ENCODE results near the gene GNB1L. TPM values are rescaled to one million over a fixed set of nuclear protein-coding genes. Genes with fewer than 3 reads are reported as not detected.

The GNB1L gene
- total and polyA plus RNA-seq, 2 experiments from 2014 or later: 3.5 to 5.5 TPM

- Histone ChIP-seq H3K9me3 (ENCODE audit: low read depth) (no peaks in the 10 kb centered on the region), H3K4me1 (ENCODE audit: low read depth) (peaks cover 15% of the 10 kb centered on the region), H3K27me3 (no peaks in the 10 kb centered on the region), H3K4me3 (no peak overlapping the region), H3K27ac (no peak overlapping the region), H3K36me3 (no peaks in the 10 kb centered on the region)
- no peak for TF ChIP-seq CTCF (IDR thresholded peaks at IDR 0.05; ENCODE audit: low read depth, low read length)
- DNase-seq (ENCODE audit: low read depth in 1 of 2, low spot score in 1 of 2): no peak
Measured at GRCh38 chr22:19872779-19873137, 18.1 kb upstream of the GNB1L start.

- no peak overlapping the region for H3K4me3 ChIP-seq
- no peaks in the 10 kb centered on the region for H3K9me3 ChIP-seq (ENCODE audit: low read depth)
- no peaks in the 10 kb centered on the region for H3K36me3 ChIP-seq
- H3K4me1 ChIP-seq (ENCODE audit: low read depth): peaks cover 15% of the 10 kb centered on the region
- no peak for TF ChIP-seq CTCF (IDR thresholded peaks at IDR 0.05; ENCODE audit: low read depth, low read length)
- DNase-seq (ENCODE audit: low read depth in 1 of 2, low spot score in 1 of 2): no peak
- no peak overlapping the region for H3K27ac ChIP-seq
- no peaks in the 10 kb centered on the region for H3K27me3 ChIP-seq
Measured at GRCh38 chr22:19871845-19872778, 17.4 kb upstream of the GNB1L start.

- H3K9me3 ChIP-seq (ENCODE audit: low read depth): no peaks in the 10 kb centered on the region
- H3K27me3 ChIP-seq: no peaks in the 10 kb centered on the region
- peaks cover 15% of the 10 kb centered on the region for H3K4me1 ChIP-seq (ENCODE audit: low read depth)
- no peak overlapping the region for H3K27ac ChIP-seq
- DNase-seq (ENCODE audit: low read depth in 1 of 2, low spot score in 1 of 2): no peak
- no peak for TF ChIP-seq CTCF (IDR thresholded peaks at IDR 0.05; ENCODE audit: low read depth, low read length)
- no peak overlapping the region for H3K4me3 ChIP-seq
- no peaks in the 10 kb centered on the region for H3K36me3 ChIP-seq
Measured at GRCh38 chr22:19871023-19871844, 16.6 kb upstream of the GNB1L start.

- Histone ChIP-seq H3K9me3 (ENCODE audit: low read depth) (no peaks in the 10 kb centered on the region), H3K4me1 (ENCODE audit: low read depth) (peaks cover 15% of the 10 kb centered on the region), H3K27ac (no peak overlapping the region), H3K27me3 (no peaks in the 10 kb centered on the region), H3K4me3 (no peak overlapping the region), H3K36me3 (no peaks in the 10 kb centered on the region)
- no peak for TF ChIP-seq CTCF (IDR thresholded peaks at IDR 0.05; ENCODE audit: low read depth, low read length)
- DNase-seq (ENCODE audit: low read depth in 1 of 2, low spot score in 1 of 2): no peak
Measured at GRCh38 chr22:19870153-19871022, 15.7 kb upstream of the GNB1L start.
